GM18519 (cell line): ENCODE results near the gene UBAC1.
"Not testable (repeated sequence)": the region's sequence is repeated elsewhere in the genome, so short reads cannot be mapped to it uniquely, and the experiment has no call there.

ENCODE experiments used
- ATAC-seq: cut with Tn5 transposase; IDR thresholded peaks from one replicate; pipeline ENCODE4 v1.9.1; 2021; ENCODE audit warnings: mild to moderate bottlenecking, moderate library complexity; ENCODE audit not compliant: unreplicated experiment, low FRiP score

The UBAC1 gene

DNA sequence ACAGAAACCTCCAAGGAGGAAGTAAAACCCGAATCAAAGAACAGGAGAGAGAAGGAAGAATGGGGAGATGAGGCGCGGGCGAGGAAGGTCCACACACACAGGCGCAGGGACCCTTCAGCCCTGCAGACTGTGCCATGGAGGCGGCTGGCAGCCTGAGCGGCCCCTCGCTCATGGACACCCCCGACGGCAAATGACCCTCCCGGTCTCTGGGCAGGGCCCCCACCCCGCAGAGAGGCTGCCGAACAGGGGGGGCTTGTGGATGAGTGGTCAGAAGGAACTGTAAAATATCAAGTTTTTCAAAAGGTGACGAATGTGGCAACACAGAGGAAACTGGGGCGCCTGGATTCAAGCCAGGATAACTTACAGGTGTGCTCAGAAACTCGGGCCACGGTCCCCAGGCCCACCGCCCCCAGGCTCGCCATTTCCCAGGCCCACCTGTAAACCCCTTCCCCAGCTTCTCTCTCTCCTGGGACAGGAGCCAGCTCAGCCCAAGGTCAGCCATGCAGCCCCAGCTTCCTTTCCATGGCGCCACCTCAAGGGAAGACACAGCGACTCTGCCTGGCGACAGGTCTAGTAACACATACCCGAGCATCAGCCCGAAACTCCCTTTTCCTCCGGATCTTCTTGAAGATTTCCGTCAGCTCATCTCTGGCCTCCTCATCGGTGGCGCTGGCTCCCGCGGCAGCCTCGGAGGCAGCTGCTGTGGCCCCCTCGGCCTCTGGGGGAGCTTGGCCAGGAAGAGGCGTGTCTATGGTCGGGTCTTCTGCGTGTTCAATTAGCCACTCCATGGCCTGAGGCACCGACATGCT lies 16.5 kb downstream of the UBAC1 start:
- no peak for ATAC-seq

DNA sequence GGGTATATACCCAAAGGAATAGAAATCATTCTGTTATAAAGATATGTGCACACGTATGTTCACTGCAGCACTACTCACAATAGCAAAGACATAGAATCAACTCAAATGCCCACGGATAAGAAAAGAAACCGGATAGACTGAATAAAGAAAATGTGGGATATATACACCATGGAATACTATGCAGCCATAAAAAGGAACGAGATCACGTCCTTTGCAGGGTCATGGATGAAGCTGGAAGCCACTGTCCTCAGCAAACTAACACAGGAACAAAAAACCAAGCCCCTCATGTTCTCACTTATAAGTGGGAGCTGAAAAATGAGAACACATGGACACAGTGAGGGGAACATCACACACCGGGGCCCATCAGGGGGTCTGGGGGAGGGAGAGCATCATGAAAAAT lies 17.6 kb downstream of the UBAC1 start:
- not testable (repeated sequence) for ATAC-seq

DNA sequence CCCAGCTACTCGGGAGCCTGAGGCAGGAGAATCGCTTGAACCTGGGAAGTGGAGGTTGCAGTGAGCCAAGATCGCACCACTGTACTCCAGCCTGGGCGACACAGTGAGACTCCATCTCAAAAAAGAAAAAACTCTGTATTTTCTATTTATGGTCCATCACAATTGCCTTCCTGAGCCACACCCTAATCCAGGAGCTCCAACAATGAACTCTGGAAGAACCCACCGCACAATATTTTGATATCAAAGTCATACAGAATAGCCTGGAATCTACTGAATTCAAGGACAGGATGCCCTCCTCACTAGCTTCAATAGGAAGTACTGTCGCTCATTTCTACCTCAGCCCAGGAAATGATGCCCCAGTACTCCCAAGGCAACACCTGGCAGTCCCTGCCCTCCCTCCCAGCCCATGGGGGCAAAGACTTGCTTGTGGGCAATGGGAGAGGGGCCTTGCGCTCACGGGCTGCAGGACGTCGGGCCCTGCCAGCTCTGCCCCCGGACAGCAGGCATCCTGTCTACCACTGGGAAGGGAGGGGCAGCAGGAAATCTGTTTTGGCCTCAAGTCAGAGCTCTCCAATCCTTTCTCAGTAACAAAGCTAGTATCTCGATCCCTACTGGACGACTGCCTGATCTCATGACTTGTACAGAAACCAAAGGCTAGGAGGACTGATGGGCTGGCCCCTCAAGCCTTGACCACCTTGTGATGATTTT lies 19.7 kb downstream of the UBAC1 start:
- ATAC-seq, result no peak

DNA sequence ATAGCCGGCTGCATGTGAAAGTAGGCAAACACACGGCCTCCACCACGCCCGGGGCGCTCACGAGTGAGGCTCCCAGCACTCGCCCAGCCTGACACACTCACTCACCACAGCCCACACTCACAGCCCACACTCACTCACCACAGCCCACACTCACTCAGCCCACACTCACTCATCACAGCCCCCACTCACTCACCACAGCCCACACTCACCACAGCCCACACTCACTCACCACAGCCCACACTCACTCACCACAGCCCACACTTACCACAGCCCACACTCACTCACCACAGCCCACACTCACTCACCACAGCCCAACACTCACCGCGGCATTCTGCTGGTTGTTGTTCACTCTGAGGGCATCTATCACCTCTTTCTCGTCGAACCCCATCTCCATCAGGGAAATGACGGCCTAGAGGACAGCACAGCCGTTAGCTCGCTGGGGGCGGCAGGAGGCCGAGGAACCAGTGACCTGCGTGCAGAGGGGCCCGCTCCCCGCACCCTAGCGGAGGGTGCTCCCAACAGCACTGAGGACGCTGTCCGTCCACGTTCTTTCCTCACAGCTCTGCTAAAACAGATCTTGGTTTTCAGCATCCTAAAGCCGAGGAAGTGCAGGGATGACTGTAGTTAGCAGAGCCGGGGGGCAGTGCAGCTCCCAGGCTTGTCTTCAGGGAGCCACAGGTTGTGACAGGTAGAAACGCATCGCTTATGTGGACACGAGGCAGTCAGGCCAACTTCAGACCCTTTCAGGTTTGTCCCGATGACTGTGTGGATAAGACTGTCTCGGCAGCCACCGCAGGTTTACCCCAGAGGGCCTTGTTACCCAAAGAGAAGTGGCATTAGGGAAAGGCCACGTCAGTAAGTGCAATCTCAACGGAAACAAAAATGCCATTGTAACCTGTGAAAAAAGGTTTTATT lies 21.6 kb downstream of the UBAC1 start:
- ATAC-seq, result no peak

DNA sequence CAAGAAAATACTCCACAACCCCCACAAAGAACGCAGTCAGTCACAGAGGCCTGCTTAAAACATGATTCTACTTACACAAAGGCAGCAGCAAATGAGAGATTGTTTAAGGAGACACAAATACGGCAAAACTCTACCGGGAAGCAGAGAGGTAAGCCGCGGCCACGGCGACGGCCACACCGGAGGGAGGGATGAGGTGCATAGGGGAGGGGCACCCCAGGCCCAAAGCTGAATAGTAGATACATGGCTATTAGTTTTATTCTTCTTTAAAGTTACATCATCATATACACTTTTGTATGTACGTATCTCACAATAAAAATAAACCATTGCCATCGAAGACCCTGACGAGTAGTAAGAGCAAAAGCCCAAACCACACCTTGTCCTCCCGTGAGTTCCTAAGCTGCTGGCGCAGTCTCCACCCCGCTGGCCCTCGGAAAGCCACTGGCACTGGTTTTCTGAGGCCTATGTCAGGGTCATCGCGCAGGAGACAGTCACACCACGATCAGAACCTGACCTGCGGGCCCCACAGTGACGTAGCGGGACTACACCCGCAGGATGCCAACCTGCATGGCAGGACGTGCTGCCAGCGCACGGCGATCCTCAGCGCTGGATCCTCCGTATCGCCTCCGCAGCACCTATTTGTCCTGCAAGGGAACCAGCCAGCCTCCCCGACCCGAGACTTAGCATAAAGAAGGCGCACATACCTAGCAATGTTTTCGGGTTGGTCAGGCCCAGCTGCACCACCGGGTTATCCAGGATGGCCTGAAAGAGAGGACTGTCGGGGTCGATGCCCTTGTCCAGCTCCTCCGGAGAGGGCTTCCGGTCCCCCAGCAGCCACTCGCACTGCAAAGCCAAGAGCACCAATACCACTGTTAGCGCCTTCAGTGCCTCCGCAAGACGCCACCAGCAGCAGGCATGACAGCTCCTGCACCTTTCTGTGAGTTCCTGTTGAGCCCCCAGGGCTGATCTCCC lies 23.4 kb downstream of the UBAC1 start:
- ATAC-seq, result no peak

DNA sequence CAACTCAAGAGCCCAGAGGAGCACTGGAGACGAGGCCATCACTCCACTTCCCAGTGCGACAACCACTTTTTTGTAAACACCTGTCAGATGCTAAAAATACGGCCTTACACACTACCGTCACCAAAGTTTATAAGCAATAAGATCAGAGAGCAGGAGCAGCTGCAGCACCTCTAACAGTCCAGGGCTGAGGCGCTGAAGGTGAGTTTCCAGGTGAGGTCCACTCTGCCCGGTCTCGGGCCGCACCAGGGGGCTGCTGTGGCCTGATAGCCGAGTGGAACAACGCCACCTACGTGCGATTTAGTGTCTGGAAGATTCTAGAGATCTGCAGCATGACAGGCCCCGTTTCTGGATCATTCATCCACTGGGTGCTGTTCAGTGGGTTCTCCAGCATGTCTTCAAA lies 28.1 kb downstream of the UBAC1 start:
- no peak for ATAC-seq

DNA sequence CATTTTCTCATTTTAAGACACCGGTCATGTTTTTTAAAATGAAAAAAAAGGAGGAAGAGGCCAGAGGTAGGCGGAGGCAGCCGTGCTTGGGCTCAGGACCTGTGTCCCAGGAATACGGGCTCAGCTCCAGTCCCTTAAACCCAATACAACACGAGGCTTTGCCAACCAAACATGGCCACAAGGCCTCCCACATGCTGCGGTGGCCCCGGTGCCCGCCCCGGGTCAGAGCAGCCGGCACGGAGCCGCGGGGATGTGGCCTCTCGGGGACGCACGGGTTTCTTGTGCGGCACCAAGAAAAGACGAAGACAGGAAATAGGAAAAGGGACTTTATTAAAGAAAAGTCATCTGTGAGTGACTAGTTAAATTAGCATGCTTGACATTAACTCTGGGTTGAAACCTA lies 28.5 kb downstream of the UBAC1 start:
- ATAC-seq, result no peak

DNA sequence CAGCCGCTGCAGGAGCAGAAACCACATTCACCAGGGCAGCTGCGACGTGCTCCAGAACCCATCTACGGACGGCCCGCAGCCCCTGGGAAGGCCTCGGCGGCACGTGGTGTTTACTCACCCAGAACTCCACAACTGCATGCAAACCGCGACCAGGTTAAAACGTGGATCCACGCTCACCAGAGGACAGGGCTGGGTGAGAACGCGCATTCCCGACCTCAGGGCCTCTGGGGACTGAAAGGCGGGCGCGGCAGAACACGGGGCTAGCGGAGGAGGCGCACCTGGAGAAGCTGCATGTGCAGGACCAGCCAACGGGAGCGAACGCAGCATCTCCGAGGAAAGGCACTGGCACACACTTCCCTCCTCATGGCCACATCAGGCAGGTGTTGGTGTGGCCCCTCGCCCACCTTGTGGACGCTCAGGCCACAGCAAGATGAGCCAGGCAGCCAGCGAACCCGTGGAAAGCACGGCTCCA lies 29.8 kb downstream of the UBAC1 start:
- no peak for ATAC-seq

DNA sequence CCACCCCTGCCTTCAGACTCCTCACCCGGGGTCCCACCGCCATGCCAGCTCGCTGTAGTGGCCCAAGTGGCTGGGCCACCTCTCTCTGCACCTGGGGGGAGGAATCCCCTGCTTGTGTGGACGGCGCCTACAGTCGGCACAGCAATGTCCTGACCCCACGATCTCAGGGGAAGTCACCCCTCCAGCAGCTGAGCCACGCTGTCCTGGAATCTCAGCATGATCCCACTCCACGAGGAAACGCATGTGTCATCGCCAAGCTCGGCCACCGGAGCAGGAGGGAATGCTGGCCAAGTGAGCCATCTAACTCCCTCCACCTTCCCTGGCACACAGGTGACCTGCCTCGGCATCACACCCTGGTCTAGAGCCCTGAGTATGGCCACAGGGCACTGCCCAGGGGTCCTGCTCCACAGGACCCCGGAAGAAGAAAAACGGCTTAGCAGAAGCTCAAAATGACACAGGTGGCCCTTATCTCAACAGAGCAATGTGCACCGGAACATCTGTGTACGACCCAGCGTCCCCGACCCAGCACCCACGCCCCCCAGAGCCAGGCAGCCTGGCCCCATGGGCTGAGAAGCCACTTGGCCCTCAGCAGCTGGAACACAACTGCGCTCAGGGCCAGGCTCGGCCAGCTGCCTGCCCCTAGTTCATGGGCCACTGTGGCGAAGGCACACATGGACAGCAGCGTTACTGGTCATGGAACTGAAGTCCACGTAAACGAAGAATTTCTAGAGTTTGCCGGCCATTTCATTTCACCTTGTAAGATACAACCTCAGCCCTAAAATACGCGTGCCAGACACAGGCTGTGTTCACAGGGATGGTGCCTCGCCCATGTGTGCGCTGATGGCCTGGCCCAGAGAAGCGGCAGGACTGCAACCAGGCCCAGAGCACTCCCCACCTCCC lies 30.5 kb downstream of the UBAC1 start:
- no peak for ATAC-seq

DNA sequence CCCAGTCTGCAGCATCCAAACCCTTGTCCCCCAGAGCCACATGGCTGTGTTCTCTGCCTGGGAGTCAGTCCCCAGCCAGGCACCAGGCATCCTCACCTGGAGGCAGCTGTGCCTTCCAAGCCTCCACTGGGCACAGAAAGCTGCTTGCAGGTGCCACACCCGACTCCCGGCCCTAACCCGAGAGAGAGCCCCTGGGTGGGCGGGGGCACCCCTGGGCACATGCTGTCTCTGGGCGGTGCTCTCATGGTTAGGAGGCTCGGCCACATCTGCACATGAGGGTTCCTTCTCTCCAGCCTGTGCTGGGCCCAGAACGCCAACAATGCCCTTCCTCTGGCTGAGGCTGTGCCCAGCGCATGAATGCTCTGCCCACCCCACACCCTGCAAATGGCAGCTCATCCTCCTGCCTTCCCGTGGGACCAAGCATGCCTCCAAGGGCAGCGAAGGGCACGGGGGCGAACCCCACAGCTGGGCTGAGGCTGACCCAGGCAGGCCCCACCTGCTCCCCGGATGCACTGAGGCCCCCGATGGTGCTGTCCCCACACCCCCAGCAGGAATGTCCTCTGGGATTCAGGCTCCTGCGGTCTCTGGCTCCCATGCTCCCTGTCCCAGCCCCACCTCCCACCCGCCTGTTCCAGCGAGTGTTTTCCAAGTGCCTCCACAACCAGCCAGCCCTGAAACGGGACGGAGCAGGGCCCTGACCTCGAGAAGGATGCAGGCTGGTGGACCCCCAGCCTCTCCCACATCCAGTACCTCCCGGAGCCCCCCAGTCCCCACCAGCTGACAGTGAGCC lies 31.3 kb downstream of the UBAC1 start:
- ATAC-seq, result no peak

DNA sequence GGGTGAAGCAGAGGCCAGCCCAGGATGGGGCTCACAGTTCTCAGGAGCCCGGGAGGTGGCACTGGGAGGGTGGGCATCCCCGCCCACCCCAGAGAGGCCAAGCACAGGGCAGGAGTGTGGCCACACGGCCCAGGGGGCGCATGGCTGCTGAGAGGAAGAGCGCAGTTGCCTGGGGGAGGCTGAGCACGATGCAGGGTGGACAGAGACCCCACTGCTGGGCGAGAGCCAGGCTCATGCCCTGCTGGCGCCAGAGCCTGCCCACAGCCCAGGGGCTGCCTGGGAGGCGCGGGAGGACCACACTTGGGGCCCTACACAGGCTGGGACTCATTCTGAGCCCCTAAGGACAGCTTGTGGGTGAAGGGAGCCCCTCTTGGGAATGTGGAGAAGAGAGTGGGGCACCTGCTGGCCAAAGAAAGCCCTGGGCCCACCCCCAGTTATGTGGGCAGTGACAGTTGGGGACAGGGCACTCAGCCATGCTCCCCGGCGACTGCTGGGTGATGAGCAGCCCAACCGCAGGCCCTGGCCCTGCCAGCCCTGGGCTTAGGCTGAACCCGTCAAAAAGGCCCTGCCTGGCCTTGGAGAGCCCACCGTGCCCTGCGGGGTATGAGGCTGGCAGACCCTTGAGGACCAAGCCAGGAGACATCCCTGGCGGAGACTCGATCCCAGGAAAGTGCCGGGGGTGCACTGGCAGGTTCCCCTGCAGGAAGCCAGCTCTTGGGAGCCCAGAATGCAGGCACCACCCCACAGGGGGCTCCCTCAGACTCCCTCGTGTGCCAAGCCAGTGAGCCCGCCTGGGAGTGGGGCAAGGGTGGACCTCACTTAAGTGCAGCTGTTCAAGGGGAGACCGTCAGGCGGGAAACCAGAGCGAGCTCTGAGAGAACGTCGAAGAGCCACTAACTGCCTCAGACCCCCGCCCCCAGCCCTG lies 32.2 kb downstream of the UBAC1 start:
- no peak for ATAC-seq

DNA sequence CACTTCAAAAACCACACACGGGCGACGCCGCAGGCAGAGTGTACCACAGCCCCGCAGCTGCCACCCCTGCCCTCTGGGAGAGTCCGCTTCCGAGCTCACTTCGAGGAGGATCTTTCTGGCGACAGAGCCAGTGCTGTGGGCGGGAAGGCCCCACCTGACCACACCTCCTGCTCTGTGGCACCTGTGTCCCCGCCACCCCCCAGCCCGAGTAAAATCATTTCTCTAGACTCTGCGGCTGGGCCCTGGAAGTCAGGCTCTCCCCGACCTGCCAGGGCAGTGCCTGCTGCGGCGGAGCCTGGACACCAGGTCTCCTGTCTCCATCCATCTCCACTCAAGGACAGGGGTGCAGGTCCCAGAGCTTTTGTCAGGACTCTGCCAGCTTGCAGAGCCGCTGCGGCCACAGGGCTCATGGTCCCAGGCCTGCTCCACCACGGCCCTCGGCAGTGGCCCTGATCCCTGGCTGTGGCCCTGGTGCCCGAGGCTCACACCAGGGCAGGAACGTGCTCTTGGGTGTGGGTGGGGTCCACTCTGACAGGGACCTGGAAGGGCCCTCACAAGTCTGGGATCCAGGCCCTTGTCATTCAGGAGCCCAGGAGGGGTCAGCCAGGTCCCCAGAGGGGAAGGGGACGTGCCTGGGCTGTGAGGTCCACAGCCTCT lies 33.0 kb downstream of the UBAC1 start:
- no peak for ATAC-seq

DNA sequence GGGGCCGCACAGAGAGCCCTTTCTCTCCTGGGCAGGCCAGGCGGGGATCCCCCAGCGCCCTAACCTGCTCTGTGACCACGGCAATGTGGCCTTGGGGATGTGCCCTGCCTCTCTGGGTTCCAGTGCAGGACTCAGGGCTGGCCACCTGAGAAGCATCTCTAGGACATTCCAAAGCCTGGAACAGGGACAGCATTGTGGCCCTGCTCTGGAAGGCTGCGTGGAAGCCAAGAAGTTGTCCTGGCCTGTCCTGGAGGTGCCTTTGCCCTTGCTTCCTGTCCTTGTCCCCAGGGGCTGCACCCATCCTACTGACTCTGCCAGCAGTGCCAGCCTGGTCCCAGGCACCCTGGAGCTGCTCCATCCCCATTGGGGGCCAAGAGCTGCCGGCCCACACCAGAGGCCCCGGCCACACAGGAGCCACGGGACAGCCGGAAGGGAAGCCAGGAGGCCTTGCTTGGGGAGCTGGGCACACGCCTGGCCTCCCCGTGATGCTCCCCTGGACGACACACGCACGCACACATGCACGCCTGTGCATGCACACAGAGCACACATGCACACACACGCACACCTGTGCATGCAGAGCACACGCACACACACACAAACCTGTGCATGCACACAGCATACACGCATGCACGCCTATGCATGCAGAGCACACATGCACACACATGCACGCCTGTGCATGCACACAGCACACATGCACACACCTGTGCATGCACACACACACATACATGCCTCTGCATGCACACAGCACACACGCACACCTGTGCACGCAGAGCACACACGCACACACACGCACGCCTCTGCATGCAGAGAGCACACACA lies 33.8 kb downstream of the UBAC1 start:
- no peak for ATAC-seq

DNA sequence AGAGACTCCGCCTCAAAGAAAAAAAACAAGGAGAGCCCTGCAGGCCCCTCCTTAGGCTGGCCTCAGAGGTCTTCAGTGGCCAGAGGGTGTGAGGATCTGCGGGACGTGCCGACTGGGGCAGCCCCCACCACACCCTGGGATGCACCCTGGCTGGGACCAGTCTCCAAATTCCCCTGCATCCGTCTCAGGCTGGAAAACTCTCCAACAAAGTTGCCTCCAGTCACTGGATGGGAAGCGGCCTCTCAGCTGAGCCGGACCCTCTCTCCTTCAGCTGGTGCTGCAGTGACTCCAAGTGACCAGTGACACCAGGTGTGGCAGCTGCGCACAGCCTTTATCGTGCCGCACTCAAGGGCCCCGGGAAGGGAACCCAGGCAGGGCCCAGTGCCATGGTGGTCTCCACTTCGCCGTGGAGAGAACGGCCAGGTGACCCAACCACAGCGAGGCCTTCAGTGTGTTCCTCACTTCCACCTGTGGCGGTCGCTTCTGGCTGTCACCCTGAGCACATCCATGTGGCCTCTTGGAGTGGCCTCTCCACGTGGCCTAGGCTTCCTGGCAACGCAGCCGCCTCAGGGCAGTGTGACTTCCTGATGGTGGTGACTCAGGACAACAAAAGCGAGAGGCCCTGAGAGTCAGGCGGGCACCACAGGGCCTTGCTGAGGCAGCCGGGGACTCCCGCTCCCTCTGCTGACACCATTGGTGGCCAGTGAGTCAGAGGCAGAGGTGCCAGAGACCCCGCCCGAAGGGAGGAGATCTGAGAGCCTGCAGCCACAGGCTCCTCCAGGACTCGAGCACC lies 34.6 kb downstream of the UBAC1 start:
- ATAC-seq, result no peak
